ENCODE data around the gene RBMS2.

GRCh38 chr12:56574210-56574609 is 52.6 kb downstream of the RBMS2 start:
- TF ChIP-seq FEZF1 (tag by site-specific recombination; IDR thresholded peaks at IDR 0.05), result no peak
- TF ChIP-seq ZNF311 (tag by site-specific recombination; IDR thresholded peaks at IDR 0.05; ENCODE audit: borderline replicate concordance), result no peak
- no peak for TF ChIP-seq TCF7L2 (IDR thresholded peaks at IDR 0.05; ENCODE audit: borderline replicate concordance, low read depth, low read length)
- TF ChIP-seq ZNF473 (tag by site-specific recombination; IDR thresholded peaks at IDR 0.05), result no peak
- no peak for TF ChIP-seq ZXDB (tag by site-specific recombination; IDR thresholded peaks at IDR 0.05)
- TF ChIP-seq, protein P1, sequence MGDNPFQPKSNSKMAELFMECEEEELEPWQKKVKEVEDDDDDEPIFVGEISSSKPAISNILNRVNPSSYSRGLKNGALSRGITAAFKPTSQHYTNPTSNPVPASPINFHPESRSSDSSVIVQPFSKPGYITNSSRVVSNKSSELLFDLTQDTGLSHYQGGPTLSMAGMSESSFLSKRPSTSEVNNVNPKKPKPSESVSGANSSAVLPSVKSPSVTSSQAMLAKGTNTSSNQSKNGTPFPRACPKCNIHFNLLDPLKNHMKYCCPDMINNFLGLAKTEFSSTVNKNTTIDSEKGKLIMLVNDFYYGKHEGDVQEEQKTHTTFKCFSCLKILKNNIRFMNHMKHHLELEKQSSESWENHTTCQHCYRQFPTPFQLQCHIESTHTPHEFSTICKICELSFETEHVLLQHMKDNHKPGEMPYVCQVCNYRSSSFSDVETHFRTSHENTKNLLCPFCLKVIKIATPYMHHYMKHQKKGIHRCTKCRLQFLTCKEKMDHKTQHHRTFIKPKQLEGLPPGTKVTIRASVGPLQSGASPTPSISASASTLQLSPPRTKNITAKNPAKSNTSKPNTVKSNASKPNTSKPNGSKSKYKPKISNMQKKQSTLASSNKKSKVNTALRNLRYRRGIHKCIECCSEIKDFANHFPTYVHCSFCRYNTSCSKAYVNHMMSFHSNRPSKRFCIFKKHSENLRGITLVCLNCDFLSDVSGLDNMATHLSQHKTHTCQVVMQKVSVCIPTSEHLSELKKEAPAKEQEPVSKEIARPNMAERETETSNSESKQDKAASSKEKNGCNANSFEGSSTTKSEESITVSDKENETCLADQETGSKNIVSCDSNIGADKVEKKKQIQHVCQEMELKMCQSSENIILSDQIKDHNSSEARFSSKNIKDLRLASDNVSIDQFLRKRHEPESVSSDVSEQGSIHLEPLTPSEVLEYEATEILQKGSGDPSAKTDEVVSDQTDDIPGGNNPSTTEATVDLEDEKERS (tag by site-specific recombination; IDR thresholded peaks at IDR 0.05), result no peak
- no peak for TF ChIP-seq ZNF791 (tag by site-specific recombination; IDR thresholded peaks at IDR 0.05)
- TF ChIP-seq ZNF133 (tag by site-specific recombination; IDR thresholded peaks at IDR 0.05), result no peak
- no peak for TF ChIP-seq ZFP69B (tag by site-specific recombination; IDR thresholded peaks at IDR 0.05)

Data from HEK293 (cell line).